HG03039 (cell line): Measurements from ENCODE around the gene PLEKHJ1.

Source experiments
- ATAC-seq: cut with Tn5 transposase; IDR thresholded peaks from one replicate; pipeline ENCODE4 v1.9.1; 2021; ENCODE audit warnings: mild to moderate bottlenecking, moderate library complexity; ENCODE audit not compliant: unreplicated experiment

Gene PLEKHJ1

GRCh38 chr19:2224754-2225349 lies 11.3 kb downstream of the PLEKHJ1 start:
- no peak for ATAC-seq

- no peak for ATAC-seq
Observed at GRCh38 chr19:2223959-2224358, 12.2 kb downstream of the PLEKHJ1 start.

GRCh38 chr19:2223391-2223790 lies 12.7 kb downstream of the PLEKHJ1 start:
- ATAC-seq = no peak

- no peak for ATAC-seq
Observed at GRCh38 chr19:2221918-2222317, 14.2 kb downstream of the PLEKHJ1 start.

- no peak for ATAC-seq
Observed at GRCh38 chr19:2221250-2221831, 14.8 kb downstream of the PLEKHJ1 start.

- ATAC-seq = no peak
Observed at GRCh38 chr19:2219726-2220125, 16.4 kb downstream of the PLEKHJ1 start.

- no peak for ATAC-seq
Observed at GRCh38 chr19:2217591-2217990, 18.5 kb downstream of the PLEKHJ1 start.

GRCh38 chr19:2216361-2217225 lies 19.5 kb downstream of the PLEKHJ1 start:
- no peak for ATAC-seq

- no peak for ATAC-seq
Observed at GRCh38 chr19:2215281-2215751, 20.8 kb downstream of the PLEKHJ1 start.

GRCh38 chr19:2214251-2214650 lies 21.9 kb downstream of the PLEKHJ1 start:
- no peak for ATAC-seq

- no peak for ATAC-seq
Observed at GRCh38 chr19:2213799-2214198, 22.3 kb downstream of the PLEKHJ1 start.

GRCh38 chr19:2212861-2213711 lies 23.0 kb downstream of the PLEKHJ1 start:
- no peak for ATAC-seq

- no peak for ATAC-seq
Observed at GRCh38 chr19:2210987-2211740, 25.0 kb downstream of the PLEKHJ1 start.

GRCh38 chr19:2210206-2210605 lies 25.9 kb downstream of the PLEKHJ1 start:
- no peak for ATAC-seq

- no peak for ATAC-seq
Observed at GRCh38 chr19:2209408-2209807, 26.7 kb downstream of the PLEKHJ1 start.

GRCh38 chr19:2208975-2209374 lies 27.2 kb downstream of the PLEKHJ1 start:
- ATAC-seq = no peak

- ATAC-seq = no peak
Observed at GRCh38 chr19:2207991-2208860, 27.9 kb downstream of the PLEKHJ1 start.

GRCh38 chr19:2207008-2207407 lies 29.1 kb downstream of the PLEKHJ1 start:
- ATAC-seq = no peak

- no peak for ATAC-seq
Observed at GRCh38 chr19:2202366-2202765, 33.8 kb downstream of the PLEKHJ1 start.
